GM12892 (cell line): ENCODE results near the gene SLIT3.

ENCODE experiments used
- POLR2A ChIP-seq: IDR thresholded peaks from 2 replicates; pipeline ENCODE4 v1.6.1; 2011; ENCODE audit warnings: low read depth, low read length, control low read depth
- POLR2AphosphoS5 ChIP-seq: IDR thresholded peaks from 2 replicates; pipeline ENCODE4 v1.6.1; 2011; ENCODE audit warnings: low read depth, low read length, control low read depth
- TAF1 ChIP-seq: IDR thresholded peaks from 2 replicates; pipeline ENCODE4 v1.6.1; 2011; ENCODE audit warnings: low read depth, mild to moderate bottlenecking, control low read depth, low read length, borderline replicate concordance

DNA sequence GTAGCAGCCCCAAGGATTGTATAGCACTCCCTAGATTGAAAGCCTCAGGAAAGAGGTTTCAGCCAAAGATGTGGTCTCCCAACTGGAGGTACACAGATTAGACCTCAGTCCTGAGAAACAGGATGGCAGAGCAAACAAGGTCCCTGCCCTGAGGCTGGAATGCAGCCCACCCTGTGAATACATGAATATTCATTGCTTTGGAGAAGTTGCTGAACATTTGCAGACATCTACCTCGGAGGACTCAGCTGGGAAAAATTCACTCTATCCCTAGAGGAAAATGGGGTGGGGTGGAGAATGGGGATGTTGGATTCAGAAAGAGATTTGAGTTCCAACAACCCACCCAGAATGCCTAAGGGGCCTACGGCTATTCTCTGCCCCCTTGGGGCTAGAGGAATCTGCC, 129.4 kb downstream of the SLIT3 start:
- no peak for TF ChIP-seq POLR2A
- no peak for TF ChIP-seq POLR2AphosphoS5
- no peak for TF ChIP-seq TAF1
